Measurements from ENCODE around the gene PLEKHF1. TPM values are rescaled to one million over a fixed set of nuclear protein-coding genes. Genes with fewer than 3 reads are reported as not detected.

The PLEKHF1 gene
- total and polyA plus RNA-seq, 2 of the 8 experiments (the other 6 are each of a cell fraction or from before 2014, with no cell fraction given): 11.1 to 18.4 TPM

DNA sequence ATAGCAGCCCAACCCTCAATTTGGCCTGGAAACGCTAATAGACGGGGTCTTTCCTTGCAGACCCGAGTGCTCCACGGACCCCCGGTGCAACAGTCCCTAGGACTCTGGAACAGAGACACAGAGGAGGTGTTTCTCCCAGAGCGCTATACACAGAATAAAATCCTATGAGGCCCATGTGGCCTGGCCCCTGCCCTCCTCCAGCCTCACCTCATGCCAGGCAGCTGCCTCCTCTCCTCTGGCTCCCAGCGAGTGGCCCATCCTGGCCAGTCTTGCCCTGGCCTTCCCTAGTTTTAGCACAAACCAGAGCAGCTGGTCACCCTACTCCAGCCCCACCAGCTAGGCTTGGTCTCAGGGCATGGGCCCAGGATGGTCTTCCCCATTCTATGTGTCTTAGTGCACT, 38.9 kb upstream of the PLEKHF1 start:
- Histone ChIP-seq H4K8ac (ENCODE audit: extremely low read depth, insufficient read depth, low read length) (no peak overlapping the region), H4K91ac (replicated peaks; ENCODE audit: insufficient read length, low read length) (no peak overlapping the region), H3K23me2 (ENCODE audit: low read depth, low read length) (no peaks in the 10 kb centered on the region), H3K14ac (ENCODE audit: insufficient read length) (no peak overlapping the region), H2BK20ac (ENCODE audit: low read length) (peak overlapping the region; percentile 13; the same call in 1 of the 2 replicates), H3K9ac (replicated peaks in 1 of 4; ENCODE audit: extremely low read depth in 1 of 4, low read depth in 3 of 4, low read length in 3 of 4) (no peak overlapping the region), H3K9me3 (ENCODE audit: insufficient read depth in 2 of 2, low read depth in 1 of 2, low read length in 1 of 2) (no peaks in the 10 kb centered on the region), H2AK5ac (ENCODE audit: low read depth, low read length) (no peak overlapping the region), H4K5ac (ENCODE audit: insufficient read length, low read depth, low read length) (no peak overlapping the region), H3K4ac (replicated peaks; ENCODE audit: insufficient read length, low read depth, low read length) (no peak overlapping the region), H3K4me3 (ENCODE audit: extremely low read depth in 1 of 4, insufficient read depth in 2 of 4, low read depth in 3 of 4, low read length in 4 of 4) (no peak overlapping the region), H2BK120ac (replicated peaks; ENCODE audit: low read depth, low read length) (peak overlapping the region; percentile 61), H4K20me1 (replicated peaks in 1 of 2; ENCODE audit: control insufficient read depth in 1 of 2, insufficient read depth in 2 of 2, low read length in 2 of 2) (no peaks in the 10 kb centered on the region), H3K56ac (replicated peaks; ENCODE audit: insufficient read length, low read depth, low read length) (no peak overlapping the region), H2BK15ac (ENCODE audit: low read length) (no peak overlapping the region), H2BK12ac (ENCODE audit: low read depth, low read length) (0 out of 2 replicates have a peak overlapping the region, but pooled peaks have one; percentile 50), H3K23ac (ENCODE audit: insufficient read length) (no peak overlapping the region), H3K36me3 (ENCODE audit: control insufficient read depth in 2 of 4, insufficient read depth in 4 of 4, low read length in 3 of 4) (no peaks in the 10 kb centered on the region), H2BK5ac (ENCODE audit: low read depth, low read length) (no peak overlapping the region), H3K27ac (ENCODE audit: low read depth, low read length) (no peak overlapping the region), H3K27me3 (replicated peaks in 1 of 4; ENCODE audit: control insufficient read depth in 3 of 4, extremely low read depth in 1 of 4, insufficient read depth in 3 of 4, low read length in 3 of 4) (peaks cover 0 to 2% (median 0%) of the 10 kb centered on the region in 4 experiments; a peak in 1 of 7 replicates), H3K4me2 (ENCODE audit: insufficient read depth in 1 of 2, low read depth in 2 of 2, low read length in 2 of 2) (no peak overlapping the region), H3K4me1 (replicated peaks in 1 of 4; ENCODE audit: control insufficient read depth in 3 of 4, insufficient read depth in 4 of 4, low read length in 3 of 4) (peaks cover 2 to 9% (median 4%) of the 10 kb centered on the region in 4 experiments; a peak in 6 of 7 replicates), H3K79me1 (ENCODE audit: low read depth, low read length) (no peaks in the 10 kb centered on the region), H3K79me2 (ENCODE audit: control insufficient read depth in 1 of 2, insufficient read depth in 2 of 2, low read length in 2 of 2) (no peaks in the 10 kb centered on the region), H3K18ac (ENCODE audit: extremely low read depth, low read length) (no peak overlapping the region), H2AFZ (ENCODE audit: low read length) (no peak overlapping the region)
- FAIRE-seq (no peak), DNase-seq (ENCODE audit: low read depth in 1 of 2, low spot score in 2 of 2) (no peak)
- 95% methylated on average over 7 of the region's 7 CpGs; no CpG with 5 or more reads in 1 of the 2 experiments for WGBS, 2 experiments (ENCODE audit: extremely low coverage in 1 of 2, insufficient coverage in 1 of 2, insufficient read length in 1 of 2, insufficient replicate concordance in 2 of 2, low coverage in 1 of 2, low lambda C conversion rate in 2 of 2, missing lambda C conversion rate in 1 of 2)
- ChIA-PET POLR2A (ENCODE audit: partially characterized antibody) (interaction anchor here (1.8 kb wide), 1 partner anchor 10 kb away, joined by 8 read pairs; no protein-coding TSS in a partner anchor), CTCF (ENCODE audit: partially characterized antibody) (interaction anchor here (1.3 to 12.2 kb wide), 6 partner anchors 8 to 90 kb away, joined by 3 to 109 read pairs (median 10); partner anchors contain the start of genes PLEKHF1 and POP4)

All from H1 (cell line).